ENCODE data around the gene LSAMP.

DNA sequence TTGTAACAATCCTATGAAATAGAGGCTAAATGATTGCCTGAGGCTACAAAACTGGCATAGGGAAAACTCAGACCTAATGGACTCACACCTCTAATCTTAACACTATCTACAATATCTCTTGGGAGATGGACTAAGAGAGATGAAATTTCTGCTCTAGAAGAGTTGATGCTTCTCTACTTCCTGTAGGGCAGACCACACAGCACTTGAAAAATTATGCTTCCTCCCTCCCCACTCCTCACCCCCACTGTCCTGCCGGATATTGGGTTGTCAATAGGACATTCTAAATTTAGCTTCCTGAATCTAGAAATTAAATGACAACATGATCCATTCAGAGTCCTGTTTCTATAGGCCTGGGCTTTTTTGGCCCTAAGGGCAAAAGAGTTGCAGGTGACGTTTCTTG, 526.4 kb downstream of the LSAMP start:
- no peak for TF ChIP-seq TCF7L2 (IDR thresholded peaks at IDR 0.05; ENCODE audit: low read depth, low read length)
- TF ChIP-seq, protein P1, sequence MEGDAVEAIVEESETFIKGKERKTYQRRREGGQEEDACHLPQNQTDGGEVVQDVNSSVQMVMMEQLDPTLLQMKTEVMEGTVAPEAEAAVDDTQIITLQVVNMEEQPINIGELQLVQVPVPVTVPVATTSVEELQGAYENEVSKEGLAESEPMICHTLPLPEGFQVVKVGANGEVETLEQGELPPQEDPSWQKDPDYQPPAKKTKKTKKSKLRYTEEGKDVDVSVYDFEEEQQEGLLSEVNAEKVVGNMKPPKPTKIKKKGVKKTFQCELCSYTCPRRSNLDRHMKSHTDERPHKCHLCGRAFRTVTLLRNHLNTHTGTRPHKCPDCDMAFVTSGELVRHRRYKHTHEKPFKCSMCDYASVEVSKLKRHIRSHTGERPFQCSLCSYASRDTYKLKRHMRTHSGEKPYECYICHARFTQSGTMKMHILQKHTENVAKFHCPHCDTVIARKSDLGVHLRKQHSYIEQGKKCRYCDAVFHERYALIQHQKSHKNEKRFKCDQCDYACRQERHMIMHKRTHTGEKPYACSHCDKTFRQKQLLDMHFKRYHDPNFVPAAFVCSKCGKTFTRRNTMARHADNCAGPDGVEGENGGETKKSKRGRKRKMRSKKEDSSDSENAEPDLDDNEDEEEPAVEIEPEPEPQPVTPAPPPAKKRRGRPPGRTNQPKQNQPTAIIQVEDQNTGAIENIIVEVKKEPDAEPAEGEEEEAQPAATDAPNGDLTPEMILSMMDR (IDR thresholded peaks at IDR 0.05) = no peak
- TF ChIP-seq SIN3A (IDR thresholded peaks at IDR 0.05; ENCODE audit: borderline replicate concordance, insufficient read depth, low read depth, low read length) = no peak
